Measurements from ENCODE around the gene NAV2.

Gene NAV2

GRCh38 chr11:19753451-19754106, 40.9 kb downstream of the NAV2 start:
- TF ChIP-seq CTCF (IDR thresholded peaks at IDR 0.05; ENCODE audit: insufficient read depth, low read depth, low read length, missing control alignments), result no peak
- no peak for DNase-seq (ENCODE audit: low read depth)
- no peak overlapping the region for H3K4me3 ChIP-seq (ENCODE audit: low read depth, low read length)

- H3K4me3 ChIP-seq (ENCODE audit: low read depth, low read length), result no peak overlapping the region
- no peak for TF ChIP-seq CTCF (IDR thresholded peaks at IDR 0.05; ENCODE audit: insufficient read depth, low read depth, low read length, missing control alignments)
- no peak for DNase-seq (ENCODE audit: low read depth)
Measured at GRCh38 chr11:19756675-19757475, 44.2 kb downstream of the NAV2 start.

- no peak overlapping the region for H3K4me3 ChIP-seq (ENCODE audit: low read depth, low read length)
- TF ChIP-seq CTCF (IDR thresholded peaks at IDR 0.05; ENCODE audit: insufficient read depth, low read depth, low read length, missing control alignments), result no peak
- DNase-seq (ENCODE audit: low read depth), result no peak
Measured at GRCh38 chr11:19759389-19759788, 46.8 kb downstream of the NAV2 start.

GRCh38 chr11:19762266-19762665, 49.6 kb downstream of the NAV2 start:
- no peak for DNase-seq (ENCODE audit: low read depth)
- H3K4me3 ChIP-seq (ENCODE audit: low read depth, low read length), result no peak overlapping the region
- no peak for TF ChIP-seq CTCF (IDR thresholded peaks at IDR 0.05; ENCODE audit: insufficient read depth, low read depth, low read length, missing control alignments)

- DNase-seq (ENCODE audit: low read depth), result no peak
- no peak for TF ChIP-seq CTCF (IDR thresholded peaks at IDR 0.05; ENCODE audit: insufficient read depth, low read depth, low read length, missing control alignments)
- H3K4me3 ChIP-seq (ENCODE audit: low read depth, low read length), result no peak overlapping the region
Measured at GRCh38 chr11:19763330-19763729, 50.7 kb downstream of the NAV2 start.

GRCh38 chr11:19766206-19766605, 53.6 kb downstream of the NAV2 start:
- no peak for DNase-seq (ENCODE audit: low read depth)
- no peak for TF ChIP-seq CTCF (IDR thresholded peaks at IDR 0.05; ENCODE audit: insufficient read depth, low read depth, low read length, missing control alignments)
- H3K4me3 ChIP-seq (ENCODE audit: low read depth, low read length), result no peak overlapping the region
